ENCODE data around the gene TRMT10B.
"Not testable (repeated sequence)": the region's sequence is repeated elsewhere in the genome, so short reads cannot be mapped to it uniquely, and the experiment has no call there.

Gene TRMT10B

GRCh38 chr9:37765263-37765662 is 11.7 kb downstream of the TRMT10B start:
- ATAC-seq (ENCODE audit: low read depth); DNase-seq (ENCODE audit: low spot score in 2 of 2); H3K4me1 Mint-ChIP-seq; H3K27ac Mint-ChIP-seq; H3K4me3 Mint-ChIP-seq; H3K9me3 Mint-ChIP-seq; H3K27me3 Mint-ChIP-seq: not testable (repeated sequence)
- H3K36me3 Mint-ChIP-seq = peaks cover 21% of the 10 kb centered on the region

DNA sequence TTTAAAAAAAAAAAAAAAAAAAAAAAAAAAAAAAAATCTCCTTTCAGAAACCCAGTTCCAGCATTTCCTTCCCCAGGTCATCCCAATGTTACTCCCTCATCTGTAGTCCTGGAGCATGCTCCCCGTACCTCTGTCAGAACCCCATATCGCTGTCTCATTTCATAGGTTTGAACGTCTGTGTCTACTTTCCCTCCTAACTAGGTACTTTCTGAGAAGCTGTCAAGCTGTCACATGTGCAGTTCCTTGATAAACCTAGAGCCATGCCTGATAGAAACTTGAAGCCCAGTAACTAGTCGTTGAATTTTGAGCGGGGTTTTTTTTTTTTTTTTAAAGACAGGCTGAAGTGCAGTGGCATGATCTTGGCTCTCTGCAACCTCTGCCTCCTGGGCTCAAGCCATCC is 15.7 kb downstream of the TRMT10B start:
- DNase-seq (ENCODE audit: low spot score in 2 of 2) (no peak), ATAC-seq (ENCODE audit: low read depth) (no peak)
- Mint-ChIP-seq H3K9me3 (no peaks in the 10 kb centered on the region), H3K4me1 (no peaks in the 10 kb centered on the region), H3K27me3 (no peaks in the 10 kb centered on the region), H3K36me3 (peaks cover 15% of the 10 kb centered on the region), H3K27ac (no peak overlapping the region), H3K4me3 (no peak overlapping the region)

DNA sequence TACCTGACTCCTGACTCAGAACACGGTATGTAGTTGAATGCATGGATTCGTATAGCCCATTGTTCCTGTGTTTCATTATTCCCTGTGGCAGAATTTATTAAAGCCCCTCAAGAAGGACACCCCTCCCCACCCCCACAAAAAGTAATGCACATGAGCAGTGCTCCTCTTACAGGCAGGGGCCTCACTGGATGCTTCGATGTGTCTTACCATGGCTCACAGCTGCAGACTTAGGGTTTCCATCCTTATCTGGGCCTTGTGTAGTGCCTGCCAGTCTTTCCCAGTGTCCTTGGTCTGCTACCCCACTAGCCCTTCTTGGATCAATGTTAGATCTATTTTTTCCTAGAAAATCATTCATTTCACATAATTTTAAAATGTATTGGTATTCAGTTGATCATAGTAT is 16.4 kb downstream of the TRMT10B start:
- H3K9me3 Mint-ChIP-seq = no peaks in the 10 kb centered on the region
- H3K4me3 Mint-ChIP-seq = no peak overlapping the region
- H3K36me3 Mint-ChIP-seq = peaks cover 12% of the 10 kb centered on the region
- ATAC-seq (ENCODE audit: low read depth) (no peak), DNase-seq (ENCODE audit: low spot score in 2 of 2) (no peak)
- no peaks in the 10 kb centered on the region for H3K4me1 Mint-ChIP-seq
- H3K27me3 Mint-ChIP-seq = no peaks in the 10 kb centered on the region
- H3K27ac Mint-ChIP-seq = no peak overlapping the region

GRCh38 chr9:37775216-37775919 is 21.8 kb downstream of the TRMT10B start:
- Mint-ChIP-seq H3K27me3 (no peaks in the 10 kb centered on the region), H3K9me3 (no peaks in the 10 kb centered on the region), H3K4me3 (no peak overlapping the region), H3K4me1 (peaks cover 6% of the 10 kb centered on the region), H3K27ac (no peak overlapping the region), H3K36me3 (peaks cover 15% of the 10 kb centered on the region)
- no peak for ATAC-seq (ENCODE audit: low read depth)
- DNase-seq (ENCODE audit: low spot score in 2 of 2) = no peak

DNA sequence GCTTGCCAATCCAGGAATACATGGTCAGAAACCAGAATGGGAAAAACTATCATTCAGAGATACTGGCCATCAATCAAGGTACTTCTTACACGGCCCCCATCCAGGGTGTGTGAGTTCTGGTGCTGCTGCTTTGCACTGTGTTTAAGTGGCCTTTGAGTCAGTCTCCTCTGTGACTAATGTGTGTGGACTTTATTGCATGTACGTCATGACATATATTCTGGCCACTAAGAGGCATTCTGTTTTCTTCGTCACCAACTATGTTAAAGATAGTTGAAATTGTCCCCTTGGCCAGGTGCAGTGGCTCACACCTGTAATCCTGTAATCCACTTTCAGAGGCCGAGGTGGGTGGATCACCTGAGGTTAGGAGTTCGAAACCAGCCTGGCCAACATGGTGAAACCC is 22.7 kb downstream of the TRMT10B start:
- Mint-ChIP-seq H3K4me1 (peaks cover 6% of the 10 kb centered on the region), H3K36me3 (peaks cover 13% of the 10 kb centered on the region), H3K27ac (no peak overlapping the region), H3K4me3 (no peak overlapping the region), H3K27me3 (no peaks in the 10 kb centered on the region), H3K9me3 (no peaks in the 10 kb centered on the region)
- no peak for ATAC-seq (ENCODE audit: low read depth)
- no peak for DNase-seq (ENCODE audit: low spot score in 2 of 2)

GRCh38 chr9:37778534-37778933 is 24.9 kb downstream of the TRMT10B start:
- DNase-seq (ENCODE audit: low spot score in 2 of 2) = no peak
- no peaks in the 10 kb centered on the region for H3K9me3 Mint-ChIP-seq
- peaks cover 24% of the 10 kb centered on the region for H3K36me3 Mint-ChIP-seq
- no peak for ATAC-seq (ENCODE audit: low read depth)
- H3K4me1 Mint-ChIP-seq = peaks cover 19% of the 10 kb centered on the region
- no peaks in the 10 kb centered on the region for H3K27me3 Mint-ChIP-seq
- H3K27ac Mint-ChIP-seq = peak overlapping the region; percentile 16
- H3K4me3 Mint-ChIP-seq = no peak overlapping the region

DNA sequence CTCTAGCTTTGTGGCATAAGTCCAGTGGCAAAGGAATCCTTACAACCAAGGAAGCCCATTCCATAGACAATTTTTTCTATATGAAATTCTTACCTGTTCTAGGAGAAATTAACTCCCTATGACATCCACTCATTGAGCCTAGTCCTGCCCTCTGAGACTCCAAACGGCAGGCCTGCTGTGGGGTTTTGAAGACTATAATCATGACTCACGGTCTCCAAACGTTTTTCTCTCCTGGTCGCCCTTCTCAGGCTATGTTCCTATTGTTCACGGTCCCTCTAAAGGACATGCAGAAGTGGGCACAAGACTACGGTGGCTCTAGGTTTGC is 30.6 kb downstream of the TRMT10B start:
- Mint-ChIP-seq H3K27ac (peak overlapping the region; percentile 94), H3K27me3 (no peaks in the 10 kb centered on the region), H3K4me3 (peak overlapping the region; percentile 97), H3K4me1 (peaks cover 17% of the 10 kb centered on the region), H3K36me3 (peaks cover 14% of the 10 kb centered on the region), H3K9me3 (no peaks in the 10 kb centered on the region)
- DNase-seq (ENCODE audit: low spot score in 2 of 2) (no peak), ATAC-seq (ENCODE audit: low read depth) (no peak)

- DNase-seq (ENCODE audit: low spot score in 2 of 2) (peak; percentile 72 to 82), ATAC-seq (ENCODE audit: low read depth) (peak; percentile 90)
- peaks cover 17% of the 10 kb centered on the region for H3K4me1 Mint-ChIP-seq
- H3K4me3 Mint-ChIP-seq = peak within 1 kb of the TSS; percentile 97
- H3K27ac Mint-ChIP-seq = peak within 1 kb of the TSS; percentile 94
- H3K27me3 Mint-ChIP-seq = no peaks in the 10 kb centered on the region
- no peaks in the 10 kb centered on the region for H3K9me3 Mint-ChIP-seq
- peaks cover 12% of the 10 kb centered on the region for H3K36me3 Mint-ChIP-seq
Measured at GRCh38 chr9:37784616-37785483, 31.2 kb downstream of the TRMT10B start, which contains the start of gene EXOSC3. TSS of gene EXOSC3 (minus strand) at chr9:37785064. CDS start at chr9:37785044, 20 bp downstream.

DNA sequence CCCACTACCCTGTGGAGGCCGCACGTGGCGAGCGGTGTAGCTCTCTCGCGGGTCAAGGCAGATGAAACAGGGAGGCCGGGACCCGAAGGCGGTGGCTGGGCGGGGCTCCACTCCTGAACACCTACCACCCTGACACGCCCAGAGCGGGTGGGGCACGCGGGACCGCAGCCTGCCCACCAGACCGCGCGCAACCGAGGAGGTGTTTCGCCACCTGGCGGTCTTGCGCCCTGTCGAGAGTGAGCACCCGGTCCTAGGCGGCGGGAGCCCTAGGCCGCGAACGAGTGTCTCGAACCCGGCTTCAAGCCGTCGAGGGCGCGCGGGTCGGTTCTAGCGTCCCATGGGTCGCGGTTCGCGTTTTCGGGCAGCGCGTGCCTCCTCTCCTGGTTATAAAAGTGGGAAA is 33.5 kb downstream of the TRMT10B start:
- H3K9me3 Mint-ChIP-seq = peaks cover 3% of the 10 kb centered on the region
- no peak for ATAC-seq (ENCODE audit: low read depth)
- H3K4me3 Mint-ChIP-seq = no peak overlapping the region
- peaks cover 13% of the 10 kb centered on the region for H3K36me3 Mint-ChIP-seq
- H3K4me1 Mint-ChIP-seq = peaks cover 15% of the 10 kb centered on the region
- no peaks in the 10 kb centered on the region for H3K27me3 Mint-ChIP-seq
- DNase-seq (ENCODE audit: low spot score in 2 of 2) = no peak
- H3K27ac Mint-ChIP-seq = no peak overlapping the region

GRCh38 chr9:37788332-37788731 is 34.7 kb downstream of the TRMT10B start:
- H3K4me3 Mint-ChIP-seq = no peak overlapping the region
- H3K27ac Mint-ChIP-seq = no peak overlapping the region
- no peaks in the 10 kb centered on the region for H3K27me3 Mint-ChIP-seq
- ATAC-seq (ENCODE audit: low read depth) = no peak
- no peak for DNase-seq (ENCODE audit: low spot score in 2 of 2)
- peaks cover 4% of the 10 kb centered on the region for H3K36me3 Mint-ChIP-seq
- H3K4me1 Mint-ChIP-seq = peaks cover 4% of the 10 kb centered on the region
- peaks cover 3% of the 10 kb centered on the region for H3K9me3 Mint-ChIP-seq

DNA sequence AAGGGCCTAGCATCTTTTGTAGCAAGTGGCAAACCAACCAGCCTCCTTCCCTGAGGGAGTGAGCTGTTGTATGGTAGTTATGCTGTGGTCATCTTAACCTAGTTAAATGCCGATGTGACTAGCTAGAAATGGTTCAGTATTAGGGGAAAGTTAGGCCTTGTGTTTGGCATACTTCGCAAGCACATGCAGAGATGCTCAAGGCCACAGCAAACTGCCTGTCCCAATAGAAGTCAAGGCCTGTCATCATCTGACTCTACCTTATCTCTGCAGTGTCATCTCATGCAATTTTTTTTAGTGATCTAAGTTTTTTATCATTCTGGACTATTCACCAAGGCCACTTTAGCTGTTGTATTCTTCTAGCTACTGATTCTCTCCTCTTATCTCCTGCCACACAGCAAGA is 36.5 kb downstream of the TRMT10B start:
- H3K4me1 Mint-ChIP-seq = no peaks in the 10 kb centered on the region
- H3K27me3 Mint-ChIP-seq = no peaks in the 10 kb centered on the region
- H3K36me3 Mint-ChIP-seq = peaks cover 4% of the 10 kb centered on the region
- peaks cover 3% of the 10 kb centered on the region for H3K9me3 Mint-ChIP-seq
- no peak for ATAC-seq (ENCODE audit: low read depth)
- no peak for DNase-seq (ENCODE audit: low spot score in 2 of 2)
- H3K27ac Mint-ChIP-seq = no peak overlapping the region
- H3K4me3 Mint-ChIP-seq = no peak overlapping the region

DNA sequence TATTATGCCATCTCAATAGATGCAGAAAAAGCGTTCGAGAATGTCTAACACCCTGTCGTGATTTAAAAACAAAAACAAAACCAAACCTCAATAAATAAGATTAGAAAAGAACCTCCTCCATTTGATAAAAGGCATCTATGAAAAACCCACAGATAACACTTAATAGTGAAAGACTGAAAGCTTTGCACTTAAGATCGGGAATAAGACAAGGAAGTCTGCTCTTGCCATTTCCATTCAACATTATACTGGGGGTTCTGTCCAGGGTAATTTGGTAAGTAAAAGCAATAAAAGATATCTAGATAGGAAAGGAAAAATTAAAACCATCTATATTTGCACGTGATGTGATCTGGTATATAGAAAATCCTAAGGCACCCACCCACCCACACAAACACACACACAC is 38.5 kb downstream of the TRMT10B start:
- Mint-ChIP-seq H3K27ac (no peak overlapping the region), H3K27me3 (no peaks in the 10 kb centered on the region), H3K9me3 (peaks cover 3% of the 10 kb centered on the region), H3K4me1 (no peaks in the 10 kb centered on the region), H3K4me3 (no peak overlapping the region), H3K36me3 (peaks cover 6% of the 10 kb centered on the region)
- ATAC-seq (ENCODE audit: low read depth) (no peak), DNase-seq (ENCODE audit: low spot score in 2 of 2) (no peak)

- no peaks in the 10 kb centered on the region for H3K27me3 Mint-ChIP-seq
- ATAC-seq (ENCODE audit: low read depth) (no peak), DNase-seq (ENCODE audit: low spot score in 2 of 2) (no peak)
- H3K9me3 Mint-ChIP-seq = peaks cover under 1% of the 10 kb centered on the region
- no peak overlapping the region for H3K27ac Mint-ChIP-seq
- H3K4me3 Mint-ChIP-seq = no peak overlapping the region
- peaks cover 6% of the 10 kb centered on the region for H3K4me1 Mint-ChIP-seq
- H3K36me3 Mint-ChIP-seq = peaks cover 4% of the 10 kb centered on the region
Measured at GRCh38 chr9:37796232-37796631, 42.6 kb downstream of the TRMT10B start.

GRCh38 chr9:37798677-37799076 is 45.1 kb downstream of the TRMT10B start:
- no peak overlapping the region for H3K4me3 Mint-ChIP-seq
- ATAC-seq (ENCODE audit: low read depth) (no peak), DNase-seq (ENCODE audit: low spot score in 2 of 2) (no peak)

More at GRCh38 chr9:37798677-37799076, 45.1 kb downstream of the TRMT10B start:
- no peak overlapping the region for H3K27ac Mint-ChIP-seq
- no peaks in the 10 kb centered on the region for H3K27me3 Mint-ChIP-seq
- H3K36me3 Mint-ChIP-seq = peaks cover 3% of the 10 kb centered on the region
- H3K4me1 Mint-ChIP-seq = peaks cover 18% of the 10 kb centered on the region
- no peaks in the 10 kb centered on the region for H3K9me3 Mint-ChIP-seq
